GM08714 (cell line): ENCODE measurements around the gene SERPINB11.

Experiments used
- H3K4me3 ChIP-seq: fragments of 200-500 bp; sonication (Bioruptor generic); 2 replicates; pipeline ENCODE4 v1.5.1; 2014; ENCODE audit warnings: mild to moderate bottlenecking, low read length, inconsistent platforms
- ZNF274 ChIP-seq: IDR thresholded peaks from 2 replicates; pipeline ENCODE4 v1.6.1; 2012; ENCODE audit warnings: mild to moderate bottlenecking, low read depth, low read length

Gene SERPINB11

DNA sequence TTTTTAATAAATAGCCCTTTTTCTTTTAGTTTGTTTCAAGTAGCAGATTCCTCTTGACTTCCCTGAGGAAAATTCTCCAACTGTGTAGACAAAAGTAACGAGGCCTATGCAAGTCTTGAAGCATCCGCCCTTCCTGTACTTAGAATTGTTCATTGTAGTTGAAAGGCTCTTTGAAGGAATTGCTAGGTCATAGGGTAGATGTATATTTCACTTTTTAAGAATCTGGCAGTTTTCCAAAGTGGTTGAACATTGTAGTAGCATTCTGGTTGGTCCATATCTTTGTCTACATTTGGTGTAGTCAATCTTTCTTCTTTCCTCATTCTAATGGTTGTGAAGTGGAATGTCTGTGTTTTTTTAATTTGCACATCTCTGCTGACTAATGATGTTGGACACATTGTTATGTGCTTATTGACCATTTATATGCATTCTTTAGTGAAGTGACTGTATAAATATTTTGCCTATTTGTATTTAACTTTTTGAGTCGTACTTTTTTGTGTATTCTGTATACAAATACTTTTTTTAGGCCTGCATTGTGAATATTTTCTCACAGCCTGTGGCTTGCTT is 5.6 kb upstream of the SERPINB11 start:
- no peak for TF ChIP-seq ZNF274
- H3K4me3 ChIP-seq = no peak overlapping the region

GRCh38 chr18:63700501-63700900 is 2.3 kb upstream of the SERPINB11 start:
- no peak overlapping the region for H3K4me3 ChIP-seq
- no peak for TF ChIP-seq ZNF274

GRCh38 chr18:63701952-63702351 is 808 bp upstream of the SERPINB11 start:
- no peak for TF ChIP-seq ZNF274
- no peak overlapping the region for H3K4me3 ChIP-seq

DNA sequence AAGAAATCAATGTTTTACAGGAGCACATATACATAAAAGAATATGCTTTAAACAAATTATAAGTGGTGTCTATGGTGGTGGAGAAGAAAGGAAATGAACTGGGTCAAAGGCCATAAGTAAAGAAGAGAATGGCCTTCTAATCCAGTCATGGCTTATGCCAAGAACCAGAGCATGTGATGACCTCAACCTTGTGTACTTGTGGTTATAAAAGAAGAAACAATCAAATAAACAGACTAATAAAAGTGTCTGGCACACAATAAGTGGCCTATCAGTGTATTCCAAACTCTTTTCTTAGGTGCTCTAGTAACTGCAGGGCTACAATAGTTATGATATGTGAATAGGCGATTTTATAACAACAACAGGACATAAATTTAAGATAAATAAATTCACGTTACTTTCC is 2.6 kb downstream of the SERPINB11 start:
- TF ChIP-seq ZNF274 = no peak
- H3K4me3 ChIP-seq = no peak overlapping the region

GRCh38 chr18:63707816-63708215 is 5.1 kb downstream of the SERPINB11 start:
- no peak for TF ChIP-seq ZNF274
- H3K4me3 ChIP-seq = no peak overlapping the region

DNA sequence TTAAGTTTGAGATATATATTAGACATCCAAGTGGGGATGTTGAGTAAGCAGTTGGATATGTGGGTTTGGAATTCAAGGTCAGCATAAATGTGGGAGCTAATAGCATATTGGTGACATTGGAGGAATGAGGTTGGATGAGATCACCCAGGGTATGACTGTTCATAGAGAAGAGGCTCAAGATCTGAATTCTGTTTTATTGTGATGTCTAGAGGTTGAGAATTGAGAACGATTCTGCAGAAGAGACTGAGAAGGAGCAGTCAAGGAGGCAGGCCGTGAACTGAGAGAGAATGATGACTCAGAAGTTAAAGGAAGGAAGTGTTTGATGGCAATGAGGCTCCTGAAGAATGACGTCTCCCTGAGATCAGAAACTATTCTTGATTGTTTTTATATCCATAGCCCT is 5.9 kb downstream of the SERPINB11 start:
- TF ChIP-seq ZNF274 = no peak
- H3K4me3 ChIP-seq = no peak overlapping the region

- TF ChIP-seq ZNF274 = no peak
- no peak overlapping the region for H3K4me3 ChIP-seq
Measured at GRCh38 chr18:63725682-63726480, 23.1 kb downstream of the SERPINB11 start.

- no peak for TF ChIP-seq ZNF274
- no peak overlapping the region for H3K4me3 ChIP-seq
Measured at GRCh38 chr18:63730773-63731172, 28.0 kb downstream of the SERPINB11 start.

DNA sequence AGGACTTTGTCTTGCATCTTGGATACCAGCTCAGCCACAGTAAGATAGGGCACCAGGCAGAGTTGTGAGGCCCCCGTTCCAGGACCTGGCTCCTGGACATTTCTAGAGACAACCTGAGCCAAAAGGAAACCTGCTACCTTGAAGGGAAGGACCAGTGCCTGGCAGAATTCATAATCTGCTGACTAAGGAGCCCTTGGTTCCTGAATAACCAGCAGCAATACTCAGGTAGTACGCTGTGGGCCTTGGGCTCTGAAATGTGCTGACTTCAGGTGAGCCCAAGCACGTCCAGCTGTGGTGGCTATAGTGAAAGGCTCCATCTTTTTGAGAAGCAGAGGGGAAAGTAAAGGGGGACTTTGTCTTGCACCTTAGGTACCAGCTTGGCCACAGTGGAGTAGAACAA is 28.5 kb downstream of the SERPINB11 start:
- TF ChIP-seq ZNF274 = no peak
- no peak overlapping the region for H3K4me3 ChIP-seq

DNA sequence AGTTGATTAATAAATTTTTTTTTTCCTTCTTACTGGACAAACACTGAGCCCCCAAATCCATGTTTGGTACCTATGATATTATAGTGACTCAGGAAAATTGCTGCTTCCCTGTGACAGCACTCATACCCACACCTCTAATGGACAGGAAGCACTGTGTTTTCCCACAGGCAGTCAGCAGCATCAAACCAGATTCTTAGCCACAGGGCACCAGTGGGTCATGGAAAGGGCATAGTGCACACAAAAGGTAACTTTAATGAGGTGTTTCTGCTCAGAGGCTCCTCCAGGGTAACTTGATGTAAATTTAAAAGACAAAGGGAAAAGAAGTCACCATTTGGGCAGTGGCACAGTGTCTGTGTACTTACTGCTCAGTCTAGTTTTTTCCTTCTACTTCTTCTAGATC is 34.1 kb downstream of the SERPINB11 start:
- no peak for TF ChIP-seq ZNF274
- H3K4me3 ChIP-seq = no peak overlapping the region

DNA sequence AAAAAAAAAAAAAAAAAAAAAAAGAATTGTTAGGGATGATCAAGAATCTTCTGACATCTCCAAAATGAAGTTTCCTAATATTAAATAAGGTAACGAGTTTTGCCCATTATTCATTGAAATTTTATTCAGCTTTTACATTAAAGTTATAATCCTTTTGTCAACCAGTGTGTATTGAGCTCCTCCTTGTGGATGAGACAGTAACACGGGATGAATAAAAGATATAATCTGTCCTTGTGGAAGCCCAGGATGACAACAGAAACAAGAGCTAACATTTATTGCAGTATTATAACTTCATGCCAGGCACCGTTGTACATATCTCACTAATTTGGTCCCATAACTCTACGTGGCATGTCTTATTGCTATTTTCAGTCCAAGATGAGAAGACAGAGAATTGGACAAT is 39.0 kb downstream of the SERPINB11 start:
- H3K4me3 ChIP-seq = no peak overlapping the region
- TF ChIP-seq ZNF274 = no peak

DNA sequence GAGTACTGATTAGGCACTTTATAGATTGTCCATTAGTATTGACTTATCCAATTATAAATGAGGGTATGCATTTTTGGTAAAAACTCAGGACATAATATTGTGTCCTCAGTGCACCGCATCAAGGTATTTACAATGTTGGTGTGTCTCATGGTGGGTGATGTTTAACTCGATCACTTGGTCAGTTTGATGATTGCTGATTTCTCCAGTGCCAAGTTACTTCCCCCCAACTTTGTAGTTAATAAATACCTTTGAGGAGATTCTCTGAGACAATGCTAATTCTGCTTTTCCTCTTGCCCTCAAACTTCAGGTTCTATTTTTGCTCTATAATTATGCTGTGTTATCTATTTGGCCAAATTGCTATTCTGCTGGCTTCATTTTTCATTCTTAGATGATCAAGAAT is 44.2 kb downstream of the SERPINB11 start:
- no peak for TF ChIP-seq ZNF274

DNA sequence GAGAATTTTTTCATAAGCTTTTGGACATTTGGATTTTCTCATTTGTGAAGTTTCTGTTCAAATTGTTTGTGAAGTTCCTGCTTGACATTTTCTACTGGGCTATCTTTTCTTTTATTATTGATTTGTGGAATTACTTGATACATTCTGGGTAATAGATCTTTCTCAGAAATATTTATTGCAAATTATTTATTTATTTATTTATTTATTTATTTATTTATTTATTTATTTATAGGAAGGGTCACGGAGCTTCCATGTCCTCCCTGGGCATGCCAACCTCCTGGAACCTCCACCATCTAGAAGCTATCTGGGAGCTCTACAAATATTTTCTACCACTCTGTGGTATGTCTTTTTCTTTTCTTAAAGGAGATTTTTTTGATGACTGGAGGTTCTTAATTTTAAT is 46.7 kb downstream of the SERPINB11 start:
- H3K4me3 ChIP-seq = no peak overlapping the region
- TF ChIP-seq ZNF274 = no peak

More for the DNA sequence above, 44.2 kb downstream of the SERPINB11 start:
- H3K4me3 ChIP-seq = no peak overlapping the region

DNA sequence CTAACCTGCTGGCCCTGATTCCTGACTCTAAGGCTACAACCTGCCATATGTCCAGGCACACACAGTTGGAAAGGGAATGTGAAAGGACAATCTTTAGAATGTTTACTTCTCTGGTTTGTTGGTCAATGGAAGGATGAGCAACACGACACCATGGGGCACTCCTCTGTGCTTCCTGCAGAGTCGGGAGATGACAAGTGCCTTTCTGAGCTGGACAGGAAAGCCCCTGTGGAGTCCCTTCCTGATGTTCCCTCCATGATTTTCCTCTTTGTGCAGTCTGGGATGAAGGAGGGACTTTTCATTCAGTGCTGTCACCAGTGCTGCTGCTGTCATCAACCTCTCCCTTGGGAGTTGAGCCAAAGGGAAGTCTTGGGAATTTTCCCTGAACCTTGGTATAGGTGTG is 49.9 kb downstream of the SERPINB11 start:
- no peak overlapping the region for H3K4me3 ChIP-seq
- no peak for TF ChIP-seq ZNF274

GRCh38 chr18:63753676-63754075 is 50.9 kb downstream of the SERPINB11 start:
- H3K4me3 ChIP-seq = no peak overlapping the region

More at GRCh38 chr18:63753676-63754075, 50.9 kb downstream of the SERPINB11 start:
- no peak for TF ChIP-seq ZNF274
